OCI-LY1 (cell line): ENCODE measurements around the gene CCT7.

Experiments used
- EZH2 ChIP-seq: fragments of 200-600 bp; sonication (generic), shearing (Covaris generic); IDR thresholded peaks from 2 replicates; pipeline ENCODE4 v1.8.0; 2017; ENCODE audit warnings: borderline replicate concordance, mixed run types, mild to moderate bottlenecking, antibody characterized with exemption, low read length, moderate library complexity, mixed read lengths
- TF ChIP-seq, protein P1 (sequence below): fragments of 200-600 bp; sonication (generic), shearing (Covaris generic); IDR thresholded peaks from 2 replicates; pipeline ENCODE4 v1.5.1; 2017; ENCODE audit warnings: mild to moderate bottlenecking, antibody characterized with exemption, low read length, moderate library complexity, mixed read lengths

DNA sequence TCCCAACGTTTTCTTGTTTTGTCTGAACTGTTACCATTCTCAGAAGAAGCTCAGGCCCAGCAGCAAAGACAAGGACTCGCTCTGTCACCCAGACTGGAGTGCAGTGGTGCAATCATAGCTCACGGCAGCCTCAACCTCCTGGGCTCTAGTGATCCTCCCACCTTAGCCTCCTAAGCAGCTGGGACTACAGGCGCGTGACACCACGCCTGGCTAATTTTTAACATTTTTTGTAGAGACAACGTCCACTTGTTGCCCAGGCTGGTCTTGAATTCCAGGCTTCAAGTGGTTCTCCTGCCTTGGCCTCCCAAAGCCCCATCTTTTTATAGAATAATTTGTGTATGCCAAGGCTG is 22.0 kb upstream of the CCT7 start:
- TF ChIP-seq, protein P1, sequence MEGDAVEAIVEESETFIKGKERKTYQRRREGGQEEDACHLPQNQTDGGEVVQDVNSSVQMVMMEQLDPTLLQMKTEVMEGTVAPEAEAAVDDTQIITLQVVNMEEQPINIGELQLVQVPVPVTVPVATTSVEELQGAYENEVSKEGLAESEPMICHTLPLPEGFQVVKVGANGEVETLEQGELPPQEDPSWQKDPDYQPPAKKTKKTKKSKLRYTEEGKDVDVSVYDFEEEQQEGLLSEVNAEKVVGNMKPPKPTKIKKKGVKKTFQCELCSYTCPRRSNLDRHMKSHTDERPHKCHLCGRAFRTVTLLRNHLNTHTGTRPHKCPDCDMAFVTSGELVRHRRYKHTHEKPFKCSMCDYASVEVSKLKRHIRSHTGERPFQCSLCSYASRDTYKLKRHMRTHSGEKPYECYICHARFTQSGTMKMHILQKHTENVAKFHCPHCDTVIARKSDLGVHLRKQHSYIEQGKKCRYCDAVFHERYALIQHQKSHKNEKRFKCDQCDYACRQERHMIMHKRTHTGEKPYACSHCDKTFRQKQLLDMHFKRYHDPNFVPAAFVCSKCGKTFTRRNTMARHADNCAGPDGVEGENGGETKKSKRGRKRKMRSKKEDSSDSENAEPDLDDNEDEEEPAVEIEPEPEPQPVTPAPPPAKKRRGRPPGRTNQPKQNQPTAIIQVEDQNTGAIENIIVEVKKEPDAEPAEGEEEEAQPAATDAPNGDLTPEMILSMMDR = no peak
- no peak for TF ChIP-seq EZH2
